Neural progenitor cell (in vitro differentiated cells): ENCODE results near the gene SFXN5.

ENCODE experiments used
- EZH2 ChIP-seq: fragments of 200-600 bp; sonication (generic); IDR thresholded peaks from 2 replicates; pipeline ENCODE4 v1.6.1; 2017; ENCODE audit warnings: antibody characterized with exemption, mild to moderate bottlenecking, moderate library complexity
- EZH2phosphoT487 ChIP-seq: fragments of 200-600 bp; sonication (generic); IDR thresholded peaks from 2 replicates; pipeline ENCODE4 v1.6.1; 2017; ENCODE audit warnings: antibody characterized with exemption
- TF ChIP-seq, protein P1 (sequence below): fragments of 200-600 bp; sonication (generic); IDR thresholded peaks from 2 replicates; pipeline ENCODE4 v1.5.1; 2017; ENCODE audit warnings: antibody characterized with exemption, mild to moderate bottlenecking

DNA sequence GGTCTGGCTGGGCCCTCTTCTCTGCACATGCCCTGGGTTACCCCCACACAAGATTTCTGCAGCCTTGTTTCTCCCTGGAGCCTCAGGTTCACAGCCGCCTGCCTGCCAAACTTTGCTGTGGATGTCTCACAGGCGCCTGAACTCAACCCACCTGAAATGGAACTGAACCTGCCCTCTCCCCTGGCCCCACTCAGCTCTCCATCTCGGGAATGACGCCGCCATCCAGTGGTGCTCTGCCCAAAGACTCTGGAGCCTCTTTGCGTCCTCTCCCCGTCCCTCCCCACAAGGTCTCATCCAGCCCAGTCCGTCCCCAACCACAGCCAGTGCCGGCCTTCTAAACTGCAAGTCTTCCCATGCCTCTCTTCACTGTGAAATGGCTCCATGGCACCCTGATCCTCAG lies 125.0 kb downstream of the SFXN5 start:
- TF ChIP-seq, protein P1, sequence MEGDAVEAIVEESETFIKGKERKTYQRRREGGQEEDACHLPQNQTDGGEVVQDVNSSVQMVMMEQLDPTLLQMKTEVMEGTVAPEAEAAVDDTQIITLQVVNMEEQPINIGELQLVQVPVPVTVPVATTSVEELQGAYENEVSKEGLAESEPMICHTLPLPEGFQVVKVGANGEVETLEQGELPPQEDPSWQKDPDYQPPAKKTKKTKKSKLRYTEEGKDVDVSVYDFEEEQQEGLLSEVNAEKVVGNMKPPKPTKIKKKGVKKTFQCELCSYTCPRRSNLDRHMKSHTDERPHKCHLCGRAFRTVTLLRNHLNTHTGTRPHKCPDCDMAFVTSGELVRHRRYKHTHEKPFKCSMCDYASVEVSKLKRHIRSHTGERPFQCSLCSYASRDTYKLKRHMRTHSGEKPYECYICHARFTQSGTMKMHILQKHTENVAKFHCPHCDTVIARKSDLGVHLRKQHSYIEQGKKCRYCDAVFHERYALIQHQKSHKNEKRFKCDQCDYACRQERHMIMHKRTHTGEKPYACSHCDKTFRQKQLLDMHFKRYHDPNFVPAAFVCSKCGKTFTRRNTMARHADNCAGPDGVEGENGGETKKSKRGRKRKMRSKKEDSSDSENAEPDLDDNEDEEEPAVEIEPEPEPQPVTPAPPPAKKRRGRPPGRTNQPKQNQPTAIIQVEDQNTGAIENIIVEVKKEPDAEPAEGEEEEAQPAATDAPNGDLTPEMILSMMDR: no peak
- TF ChIP-seq EZH2phosphoT487: no peak
- no peak for TF ChIP-seq EZH2
